ENCODE measurements around the gene KNCN. TPM values are rescaled to one million over a fixed set of nuclear protein-coding genes. Genes with fewer than 3 reads are reported as not detected.

Gene KNCN
- total RNA-seq, 1 donor from 2014 or later, result not detected

DNA sequence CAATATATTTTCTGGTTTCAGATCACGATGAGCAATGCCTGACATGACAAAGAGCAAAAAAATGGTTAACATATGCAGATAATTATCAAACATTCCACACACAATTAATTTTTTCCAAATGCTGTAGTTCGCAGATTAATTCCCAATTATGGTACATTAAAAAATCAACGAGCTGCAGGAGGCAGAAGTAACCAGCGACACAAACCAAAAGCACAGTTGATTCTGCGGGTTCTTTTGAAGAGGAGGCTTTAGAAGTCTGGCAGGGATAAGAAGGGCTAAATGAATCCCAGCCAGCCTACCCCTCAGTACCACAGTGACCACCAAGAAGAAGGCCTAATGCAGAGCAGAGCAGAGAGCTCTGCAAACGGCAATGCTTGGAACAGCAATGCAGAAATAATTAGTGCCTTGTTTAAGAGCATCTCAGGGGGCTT lies 17.0 kb upstream of the KNCN start:
- no peak for ATAC-seq
- TF ChIP-seq, protein P1, sequence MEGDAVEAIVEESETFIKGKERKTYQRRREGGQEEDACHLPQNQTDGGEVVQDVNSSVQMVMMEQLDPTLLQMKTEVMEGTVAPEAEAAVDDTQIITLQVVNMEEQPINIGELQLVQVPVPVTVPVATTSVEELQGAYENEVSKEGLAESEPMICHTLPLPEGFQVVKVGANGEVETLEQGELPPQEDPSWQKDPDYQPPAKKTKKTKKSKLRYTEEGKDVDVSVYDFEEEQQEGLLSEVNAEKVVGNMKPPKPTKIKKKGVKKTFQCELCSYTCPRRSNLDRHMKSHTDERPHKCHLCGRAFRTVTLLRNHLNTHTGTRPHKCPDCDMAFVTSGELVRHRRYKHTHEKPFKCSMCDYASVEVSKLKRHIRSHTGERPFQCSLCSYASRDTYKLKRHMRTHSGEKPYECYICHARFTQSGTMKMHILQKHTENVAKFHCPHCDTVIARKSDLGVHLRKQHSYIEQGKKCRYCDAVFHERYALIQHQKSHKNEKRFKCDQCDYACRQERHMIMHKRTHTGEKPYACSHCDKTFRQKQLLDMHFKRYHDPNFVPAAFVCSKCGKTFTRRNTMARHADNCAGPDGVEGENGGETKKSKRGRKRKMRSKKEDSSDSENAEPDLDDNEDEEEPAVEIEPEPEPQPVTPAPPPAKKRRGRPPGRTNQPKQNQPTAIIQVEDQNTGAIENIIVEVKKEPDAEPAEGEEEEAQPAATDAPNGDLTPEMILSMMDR (IDR thresholded peaks at IDR 0.05), result no peak
- Histone ChIP-seq H3K27me3 (no peaks in the 10 kb centered on the region), H3K4me3 (no peak overlapping the region), H3K36me3 (peaks cover 61% of the 10 kb centered on the region), H3K9me3 (no peaks in the 10 kb centered on the region), H3K27ac (no peak overlapping the region), H3K4me1 (no peaks in the 10 kb centered on the region)
- no peak for DNase-seq
- intact Hi-C loops (cut with DNase I), result no loop called here

GRCh38 chr1:46563341-46563740 lies 11.9 kb upstream of the KNCN start:
- intact Hi-C loops (cut with DNase I), result no loop called here
- no peaks in the 10 kb centered on the region for H3K4me1 ChIP-seq
- H3K4me3 ChIP-seq, result no peak overlapping the region
- TF ChIP-seq, protein P1 (IDR thresholded peaks at IDR 0.05), result no peak
- peaks cover 94% of the 10 kb centered on the region for H3K36me3 ChIP-seq
- no peaks in the 10 kb centered on the region for H3K27me3 ChIP-seq
- H3K9me3 ChIP-seq, result no peaks in the 10 kb centered on the region
- ATAC-seq (no peak), DNase-seq (no peak)
- no peak overlapping the region for H3K27ac ChIP-seq

- Histone ChIP-seq H3K4me3 (no peak overlapping the region), H3K36me3 (peaks cover 92% of the 10 kb centered on the region), H3K27me3 (no peaks in the 10 kb centered on the region), H3K9me3 (no peaks in the 10 kb centered on the region), H3K4me1 (no peaks in the 10 kb centered on the region), H3K27ac (no peak overlapping the region)
- DNase-seq (no peak), ATAC-seq (peak; percentile 23)
- TF ChIP-seq, protein P1 (IDR thresholded peaks at IDR 0.05), result no peak
- intact Hi-C loops (cut with DNase I), result no loop called here
Observed at GRCh38 chr1:46562498-46562897, 11.1 kb upstream of the KNCN start.

DNA sequence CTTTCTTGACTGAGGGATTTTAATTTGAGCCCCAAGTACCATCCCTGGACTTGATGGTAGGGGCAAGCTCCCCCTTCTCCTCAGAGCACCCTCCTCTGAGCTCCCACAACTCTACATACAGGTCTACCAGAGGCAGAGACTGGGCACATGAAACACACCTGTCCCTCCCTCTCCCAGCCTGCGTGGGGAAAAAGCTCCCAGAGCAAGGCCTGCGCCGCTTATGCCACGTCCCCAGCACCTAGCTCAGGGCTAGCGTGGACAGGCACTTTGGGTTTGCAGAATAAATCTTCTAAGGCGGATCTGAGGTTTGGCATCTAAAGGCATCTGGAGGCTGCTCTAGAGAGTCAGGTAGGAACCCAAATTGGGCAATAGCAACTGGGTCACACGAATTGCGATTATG lies 7.5 kb upstream of the KNCN start:
- ATAC-seq, result no peak
- Histone ChIP-seq H3K27ac (no peak overlapping the region), H3K36me3 (peaks cover 57% of the 10 kb centered on the region), H3K4me1 (no peaks in the 10 kb centered on the region), H3K27me3 (no peaks in the 10 kb centered on the region), H3K9me3 (no peaks in the 10 kb centered on the region), H3K4me3 (no peak overlapping the region)
- intact Hi-C loops (cut with DNase I), result no loop called here
- TF ChIP-seq, protein P1 (IDR thresholded peaks at IDR 0.05), result no peak
- DNase-seq, result no peak

DNA sequence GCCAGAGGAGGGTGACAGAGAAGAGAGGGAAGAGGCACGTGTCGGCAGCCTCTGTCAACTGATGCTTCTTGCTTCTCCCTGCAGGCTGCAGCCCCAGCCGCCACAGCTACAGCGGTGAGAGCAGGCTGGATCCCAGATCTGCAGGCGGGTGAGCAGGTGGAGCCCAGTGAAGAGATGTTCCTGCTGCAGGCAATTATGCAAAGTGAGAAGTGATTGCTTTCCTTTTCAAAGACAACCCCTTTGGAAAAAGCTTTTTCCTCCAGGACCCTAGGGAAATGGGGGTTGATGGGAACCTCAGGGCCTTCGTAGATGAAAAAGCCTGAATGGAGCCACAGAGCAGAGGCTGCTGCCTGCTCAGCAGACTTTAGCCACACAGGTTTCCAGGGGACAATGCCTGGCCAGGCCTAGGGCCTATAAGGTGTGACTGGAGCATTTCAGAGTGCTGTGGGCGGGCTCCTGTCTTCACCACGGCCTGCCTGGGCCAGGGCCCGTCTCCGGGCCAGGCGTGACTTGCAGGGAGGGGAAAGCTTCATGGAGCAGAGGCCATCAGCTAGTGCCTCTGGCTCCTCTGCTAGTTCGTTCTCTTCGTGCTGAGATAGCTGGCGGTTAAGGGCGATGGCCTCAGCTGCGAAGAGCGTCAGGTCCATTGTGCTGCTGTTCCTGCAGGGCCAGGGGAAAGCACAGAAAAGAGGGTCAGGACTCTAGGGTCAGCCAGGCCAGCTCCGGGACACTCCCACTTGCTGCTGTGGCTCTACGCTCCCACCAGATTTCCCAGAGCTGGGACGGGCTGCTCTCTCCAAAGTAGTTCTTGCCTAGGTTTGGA lies 6.9 kb upstream of the KNCN start:
- Histone ChIP-seq H3K27ac (no peak overlapping the region), H3K9me3 (no peaks in the 10 kb centered on the region), H3K4me3 (no peak overlapping the region), H3K27me3 (no peaks in the 10 kb centered on the region), H3K4me1 (no peaks in the 10 kb centered on the region), H3K36me3 (peaks cover 53% of the 10 kb centered on the region)
- intact Hi-C loops (cut with DNase I), result no loop called here
- DNase-seq, result peak; percentile 44
- TF ChIP-seq, protein P1 (IDR thresholded peaks at IDR 0.05), result no peak
- ATAC-seq, result no peak
